H9 (cell line): ENCODE measurements around the gene CIT. TPM values are rescaled to one million over a fixed set of nuclear protein-coding genes. Genes with fewer than 3 reads are reported as not detected.

Experiments
- DNase-seq: peaks from one replicate; pipeline ENCODE4 v3.0.0-alpha.2; 2017
- H2AFZ ChIP-seq: one replicate; pipeline ENCODE4 v1.6.1; 2013; ENCODE audit warnings: mild to moderate bottlenecking, low read length, control low read depth, moderate library complexity
- H2AK5ac ChIP-seq: 2 replicates; pipeline ENCODE4 v1.6.1; 2013; ENCODE audit warnings: low read length, control low read depth, mixed read lengths; ENCODE audit not compliant: insufficient read length
- H2BK120ac ChIP-seq: one replicate; pipeline ENCODE4 v1.6.1; 2013; ENCODE audit warnings: low read depth, mild to moderate bottlenecking, low read length, control low read depth, inconsistent platforms; ENCODE audit not compliant: poor library complexity, severe bottlenecking
- H2BK12ac ChIP-seq: 2 replicates; pipeline ENCODE4 v1.6.1; 2013; ENCODE audit warnings: low read length, control low read depth, mixed read lengths, low read depth; ENCODE audit not compliant: insufficient read length
- H2BK15ac ChIP-seq: 2 replicates; pipeline ENCODE4 v1.6.1; 2013; ENCODE audit warnings: low read depth, low read length, control low read depth
- H2BK20ac ChIP-seq: one replicate; pipeline ENCODE4 v1.6.1; 2013; ENCODE audit warnings: low read depth, mild to moderate bottlenecking, low read length, control low read depth, inconsistent platforms; ENCODE audit not compliant: poor library complexity, severe bottlenecking
- H2BK5ac ChIP-seq: 2 replicates; pipeline ENCODE4 v1.6.1; 2013; ENCODE audit warnings: low read length, control low read depth, mixed read lengths; ENCODE audit not compliant: insufficient read length
- H3K14ac ChIP-seq: 2 replicates; pipeline ENCODE4 v1.6.1; 2013; ENCODE audit warnings: low read length, control low read depth; ENCODE audit not compliant: insufficient read depth
- H3K18ac ChIP-seq: 2 replicates; pipeline ENCODE4 v1.6.1; 2013; ENCODE audit warnings: low read depth, mild to moderate bottlenecking, mixed read lengths, low read length, control low read depth; ENCODE audit not compliant: insufficient read length
- H3K23ac ChIP-seq: 2 replicates; pipeline ENCODE4 v1.6.1; 2013; ENCODE audit warnings: low read length, control low read depth, mixed read lengths, low read depth; ENCODE audit not compliant: insufficient read length
- H3K23me2 ChIP-seq: 2 replicates; pipeline ENCODE4 v1.6.1; 2013; ENCODE audit warnings: low read depth, mild to moderate bottlenecking, mixed read lengths, low read length, control low read depth; ENCODE audit not compliant: insufficient read length, poor library complexity, severe bottlenecking
- H3K27ac ChIP-seq: 2 replicates; pipeline ENCODE4 v1.5.1; 2013; ENCODE audit warnings: low read length, control low read depth, mixed read lengths, low read depth; ENCODE audit not compliant: insufficient read length
- H3K27me3 ChIP-seq: 2 replicates; pipeline ENCODE4 v1.6.1; 2013; ENCODE audit warnings: low read length, control low read depth, inconsistent platforms; ENCODE audit not compliant: insufficient read depth
- H3K4ac ChIP-seq: 2 replicates; pipeline ENCODE4 v1.6.1; 2013; ENCODE audit warnings: low read depth, mild to moderate bottlenecking, control low read depth, inconsistent platforms, low read length, moderate library complexity
- H3K4me1 ChIP-seq: 2 replicates; pipeline ENCODE4 v1.6.1; 2013; ENCODE audit warnings: low read length, control low read depth, inconsistent platforms; ENCODE audit not compliant: insufficient read depth
- H3K4me2 ChIP-seq: 2 replicates; pipeline ENCODE4 v1.6.1; 2013; ENCODE audit warnings: low read length, control low read depth, mixed read lengths; ENCODE audit not compliant: insufficient read length, insufficient read depth
- H3K56ac ChIP-seq: 2 replicates; pipeline ENCODE4 v1.6.1; 2013; ENCODE audit warnings: low read depth, mild to moderate bottlenecking, mixed read lengths, low read length, control low read depth; ENCODE audit not compliant: insufficient read length
- H3K79me1 ChIP-seq: 2 replicates; pipeline ENCODE4 v1.6.1; 2013; ENCODE audit warnings: low read depth, mild to moderate bottlenecking, moderate library complexity, low read length, control low read depth, inconsistent platforms; ENCODE audit not compliant: insufficient read depth, poor library complexity, severe bottlenecking
- H3K79me2 ChIP-seq: 2 replicates; pipeline ENCODE4 v1.6.1; 2013; ENCODE audit warnings: low read length, control low read depth, inconsistent platforms; ENCODE audit not compliant: insufficient read depth
- H3K9ac ChIP-seq: 2 replicates; pipeline ENCODE4 v1.6.1; 2013; ENCODE audit warnings: low read length, control low read depth, mixed read lengths; ENCODE audit not compliant: insufficient read length; ENCODE audit errors: extremely low read depth
- H3K9me3 ChIP-seq: one replicate; pipeline ENCODE4 v1.6.1; 2013; ENCODE audit warnings: low read depth, low read length, inconsistent platforms; ENCODE audit not compliant: control insufficient read depth
- H3T11ph ChIP-seq: one replicate; pipeline ENCODE4 v1.6.1; 2013; ENCODE audit warnings: mild to moderate bottlenecking, low read length, control low read depth, inconsistent platforms
- H4K20me1 ChIP-seq: one replicate; pipeline ENCODE4 v1.6.1; 2013; ENCODE audit not compliant: control insufficient read depth, insufficient read length, insufficient read depth
- H4K5ac ChIP-seq: 2 replicates; pipeline ENCODE4 v1.6.1; 2013; ENCODE audit warnings: low read depth, mild to moderate bottlenecking, mixed read lengths, low read length, control low read depth; ENCODE audit not compliant: insufficient read length
- H4K8ac ChIP-seq: replicated peaks from 2 replicates; pipeline ENCODE4 v1.6.1; 2013; ENCODE audit warnings: low read length, control low read depth, mixed read lengths, low read depth; ENCODE audit not compliant: insufficient read length
- H4K91ac ChIP-seq: 2 replicates; pipeline ENCODE4 v1.6.1; 2013; ENCODE audit warnings: low read depth, mild to moderate bottlenecking, moderate library complexity, mixed read lengths, low read length, control low read depth; ENCODE audit not compliant: insufficient read length
- H3K27ac Mint-ChIP-seq, 3 experiments: 2 replicates in 2 of 3; 3 replicates in 1 of 3; pipeline ENCODE4 v1.8.0; 2020 to 2021; ENCODE audit warnings: mixed read lengths in 3 of 3, mild to moderate bottlenecking in 1 of 3, moderate library complexity in 1 of 3
- H3K27me3 Mint-ChIP-seq: 2 replicates; pipeline ENCODE4 v1.8.0; 2021; ENCODE audit warnings: low read depth, mild to moderate bottlenecking, moderate library complexity, mixed read lengths
- H3K36me3 Mint-ChIP-seq, 3 experiments: 2 replicates in 2 of 3; 3 replicates in 1 of 3; pipeline ENCODE4 v1.8.0; 2020 to 2021; ENCODE audit warnings: low read depth in 3 of 3, mixed read lengths in 3 of 3; ENCODE audit not compliant: insufficient read depth in 1 of 3
- H3K4me1 Mint-ChIP-seq, 2 experiments: 2 replicates each; pipeline ENCODE4 v1.8.0; 2020; ENCODE audit warnings: mixed read lengths in 2 of 2
- H3K4me3 Mint-ChIP-seq, 2 experiments: 2 replicates in 1 of 2; 3 replicates in 1 of 2; pipeline ENCODE4 v1.8.0; 2020 to 2021; ENCODE audit warnings: mild to moderate bottlenecking in 2 of 2, mixed read lengths in 2 of 2, moderate library complexity in 1 of 2
- H3K9me3 Mint-ChIP-seq, 2 experiments: 2 replicates in 1 of 2; 3 replicates in 1 of 2; pipeline ENCODE4 v1.8.0; 2020; ENCODE audit warnings: mild to moderate bottlenecking in 2 of 2, mixed read lengths in 2 of 2, moderate library complexity in 1 of 2
- CTCF ChIP-seq: fragments of 200-600 bp; sonication (generic); conservative IDR thresholded peaks from 3 replicates; pipeline ENCODE4 v1.8.0; 2021; ENCODE audit warnings: antibody characterized with exemption, mild to moderate bottlenecking
- WGBS: extraction: QIAGEN DNeasy Blood & Tissue Kit; methylation state at CpG from one replicate; pipeline ENCODE4 v1.1.7; 2013; ENCODE audit warnings: missing lambda C conversion rate, low lambda C conversion rate, mixed read lengths; ENCODE audit not compliant: insufficient read length; ENCODE audit errors: extremely low coverage; 5-methylcytosine and 5-hydroxymethylcytosine counted together
- total RNA-seq: library from RNA; stranded (reverse); gene quantifications from 2 replicates; pipeline ENCODE4 v1.2.1, GENCODE V29; 2021

The CIT gene
- total RNA-seq, 1 experiment from 2014 or later = 55.3 TPM

- Histone ChIP-seq H3K9me3 (no peaks in the 10 kb centered on the region), H3K4ac (no peak overlapping the region)
- peaks cover 17 to 72% (median 70%) of the 10 kb centered on the region in 3 experiments for H3K36me3 Mint-ChIP-seq
Measured at GRCh38 chr12:119781804-119782203, 95.3 kb downstream of the CIT start.

More at GRCh38 chr12:119781804-119782203, 95.3 kb downstream of the CIT start:
- H3K18ac ChIP-seq = no peak overlapping the region
- no peaks in the 10 kb centered on the region for H3K4me1 ChIP-seq
- no peaks in the 10 kb centered on the region for H4K20me1 ChIP-seq
- no peak overlapping the region for H3K14ac ChIP-seq
- no peaks in the 10 kb centered on the region for H3K23me2 ChIP-seq
- no peak overlapping the region for H4K91ac ChIP-seq
- no peaks in the 10 kb centered on the region for H3K79me2 ChIP-seq
- H3K27me3 Mint-ChIP-seq = no peaks in the 10 kb centered on the region
- H3K4me2 ChIP-seq = no peak overlapping the region
- WGBS = no CpG with 5 or more reads among the region's 2 CpGs
- H2BK12ac ChIP-seq = no peak overlapping the region
- no peak overlapping the region for H4K5ac ChIP-seq
- no peak overlapping the region for H3K23ac ChIP-seq
- H2BK15ac ChIP-seq = no peak overlapping the region
- H3K9me3 Mint-ChIP-seq = peaks cover 3 to 4% of the 10 kb centered on the region in 2 experiments; a peak in 3 of 5 replicates
- H3K27ac Mint-ChIP-seq = no peak overlapping the region
- H3T11ph ChIP-seq = no peak overlapping the region
- no peak overlapping the region for H2BK5ac ChIP-seq
- H2BK20ac ChIP-seq = no peak overlapping the region
- no peak for DNase-seq
- no peak overlapping the region for H4K8ac ChIP-seq
- no peak overlapping the region for H2AFZ ChIP-seq
- no peaks in the 10 kb centered on the region for H3K79me1 ChIP-seq
- H3K27me3 ChIP-seq = no peaks in the 10 kb centered on the region
- no peak overlapping the region for H2AK5ac ChIP-seq
- no peak overlapping the region for H3K9ac ChIP-seq
- no peak overlapping the region for H3K27ac ChIP-seq
- peaks cover 2% of the 10 kb centered on the region in 2 experiments; a peak in 3 of 4 replicates for H3K4me1 Mint-ChIP-seq
- no peak overlapping the region for H2BK120ac ChIP-seq
- no peak overlapping the region for H3K56ac ChIP-seq
- no peak overlapping the region for H3K4me3 Mint-ChIP-seq
- no peak for TF ChIP-seq CTCF
